Breast epithelium (tissue), 3 donors: Measurements from ENCODE around the gene MEPCE.

Source experiments
- POLR2AphosphoS5 ChIP-seq, 3 donors: sonication (generic); formaldehyde crosslinking; IDR thresholded peaks; one replicate each; pipeline ENCODE4 v1.6.1; 2017; ENCODE audit warnings: antibody characterized with exemption in 3 of 3
- TF ChIP-seq, protein P1 (sequence below), 3 donors: fragments of 450-650 bp; IDR thresholded peaks; one replicate each; pipeline ENCODE4 v1.5.1; 2016 to 2017; ENCODE audit warnings: antibody characterized with exemption in 3 of 3, mild to moderate bottlenecking in 3 of 3, moderate library complexity in 3 of 3

DNA sequence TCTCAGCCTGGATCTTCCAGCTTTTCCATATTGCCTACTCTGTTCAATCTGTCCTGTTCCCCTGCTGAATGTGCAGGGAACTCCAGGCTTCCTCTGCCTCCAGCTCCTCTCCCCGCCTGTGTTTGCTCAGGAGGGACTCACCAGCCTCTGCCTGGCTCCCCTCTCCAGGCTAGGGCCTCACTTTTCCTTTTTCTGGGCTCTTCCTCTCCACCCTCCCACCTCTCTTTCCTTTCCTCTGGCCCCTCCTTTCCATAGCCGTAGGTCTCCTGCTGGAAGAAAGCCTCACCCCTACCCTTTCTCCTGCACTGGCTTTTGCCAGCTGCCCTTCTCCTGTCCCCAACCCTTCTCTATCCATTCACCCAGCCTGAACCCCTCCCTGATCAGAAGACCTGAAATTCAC, 31.4 kb upstream of the MEPCE start:
- TF ChIP-seq, protein P1, sequence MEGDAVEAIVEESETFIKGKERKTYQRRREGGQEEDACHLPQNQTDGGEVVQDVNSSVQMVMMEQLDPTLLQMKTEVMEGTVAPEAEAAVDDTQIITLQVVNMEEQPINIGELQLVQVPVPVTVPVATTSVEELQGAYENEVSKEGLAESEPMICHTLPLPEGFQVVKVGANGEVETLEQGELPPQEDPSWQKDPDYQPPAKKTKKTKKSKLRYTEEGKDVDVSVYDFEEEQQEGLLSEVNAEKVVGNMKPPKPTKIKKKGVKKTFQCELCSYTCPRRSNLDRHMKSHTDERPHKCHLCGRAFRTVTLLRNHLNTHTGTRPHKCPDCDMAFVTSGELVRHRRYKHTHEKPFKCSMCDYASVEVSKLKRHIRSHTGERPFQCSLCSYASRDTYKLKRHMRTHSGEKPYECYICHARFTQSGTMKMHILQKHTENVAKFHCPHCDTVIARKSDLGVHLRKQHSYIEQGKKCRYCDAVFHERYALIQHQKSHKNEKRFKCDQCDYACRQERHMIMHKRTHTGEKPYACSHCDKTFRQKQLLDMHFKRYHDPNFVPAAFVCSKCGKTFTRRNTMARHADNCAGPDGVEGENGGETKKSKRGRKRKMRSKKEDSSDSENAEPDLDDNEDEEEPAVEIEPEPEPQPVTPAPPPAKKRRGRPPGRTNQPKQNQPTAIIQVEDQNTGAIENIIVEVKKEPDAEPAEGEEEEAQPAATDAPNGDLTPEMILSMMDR (IDR thresholded peaks at IDR 0.05): no peak
- TF ChIP-seq POLR2AphosphoS5 (IDR thresholded peaks at IDR 0.05): no peak
